Keratinocyte (primary cell): ENCODE results near the gene CCN2. TPM values are rescaled to one million over a fixed set of nuclear protein-coding genes. Genes with fewer than 3 reads are reported as not detected.

Experiments
- DNase-seq: peaks from one replicate; pipeline ENCODE4 v3.0.0-alpha.2; 2011; ENCODE audit warnings: low read depth, missing footprints, low spot score
- FAIRE-seq: peaks from 2 replicates; lab custom pipeline; 2011; peaks lifted over from hg19 to GRCh38; lab: Jason Lieb, UNC
- H2AFZ ChIP-seq: 2 replicates; pipeline ENCODE4 v1.6.0; 2012; ENCODE audit warnings: low read length, control low read depth, inconsistent platforms; ENCODE audit not compliant: control insufficient read depth
- H3K27ac ChIP-seq: 2 replicates; pipeline ENCODE4 v1.5.1; 2011; ENCODE audit warnings: low read length; ENCODE audit not compliant: control insufficient read depth, insufficient read depth
- H3K27me3 ChIP-seq: 3 replicates; pipeline ENCODE4 v1.6.0; 2011; ENCODE audit warnings: low read length; ENCODE audit not compliant: control insufficient read depth, insufficient read depth; ENCODE audit errors: extremely low read depth
- H3K36me3 ChIP-seq, 2 experiments: 2 replicates in 1 of 2; 3 replicates in 1 of 2; pipeline ENCODE4 v1.5.1; 2011; ENCODE audit warnings: low read length in 2 of 2, mild to moderate bottlenecking in 1 of 2; ENCODE audit not compliant: control insufficient read depth in 2 of 2, insufficient read depth in 2 of 2; ENCODE audit errors: extremely low read depth in 1 of 2
- H3K4me1 ChIP-seq: 3 replicates; pipeline ENCODE4 v1.5.1; 2011; ENCODE audit warnings: low read length; ENCODE audit not compliant: control insufficient read depth, insufficient read depth; ENCODE audit errors: extremely low read depth
- H3K4me2 ChIP-seq: 3 replicates; pipeline ENCODE4 v1.6.0; 2011; ENCODE audit warnings: low read depth, low read length; ENCODE audit not compliant: control insufficient read depth, insufficient read depth; ENCODE audit errors: extremely low read depth
- H3K4me3 ChIP-seq, 3 experiments: fragments of 200-600 bp in 1 of 3; sonication (generic) in 1 of 3; 2 replicates in 2 of 3; 3 replicates in 1 of 3; pipeline ENCODE4 v1.5.1; 2011 to 2016; ENCODE audit warnings: low read length in 3 of 3, mild to moderate bottlenecking in 3 of 3, control low read depth in 2 of 3, inconsistent platforms in 1 of 3, low read depth in 1 of 3, mixed read lengths in 1 of 3, mixed run types in 1 of 3, moderate library complexity in 1 of 3; ENCODE audit not compliant: control insufficient read depth in 2 of 3, insufficient read depth in 2 of 3; ENCODE audit errors: extremely low read depth in 1 of 3
- H3K79me2 ChIP-seq: 2 replicates; pipeline ENCODE4 v1.6.0; 2012; ENCODE audit warnings: low read length; ENCODE audit not compliant: control insufficient read depth, insufficient read depth
- H3K9ac ChIP-seq: 3 replicates; pipeline ENCODE4 v1.6.0; 2011; ENCODE audit warnings: low read length; ENCODE audit not compliant: control insufficient read depth, insufficient read depth; ENCODE audit errors: extremely low read depth
- H3K9me1 ChIP-seq: 3 replicates; pipeline ENCODE4 v1.6.0; 2011; ENCODE audit warnings: low read length; ENCODE audit not compliant: control insufficient read depth, insufficient read depth; ENCODE audit errors: extremely low read depth
- H3K9me3 ChIP-seq: 2 replicates; pipeline ENCODE4 v1.5.1; 2012; ENCODE audit warnings: low read depth, low read length; ENCODE audit not compliant: control insufficient read depth
- H4K20me1 ChIP-seq: 3 replicates; pipeline ENCODE4 v1.6.0; 2011; ENCODE audit warnings: low read length; ENCODE audit not compliant: control insufficient read depth, insufficient read depth; ENCODE audit errors: extremely low read depth
- CTCF ChIP-seq, 3 experiments: IDR thresholded peaks in 1 of 3; conservative IDR thresholded peaks in 1 of 3; optimal IDR thresholded peaks in 1 of 3; 2 replicates in 2 of 3; 3 replicates in 1 of 3; pipeline versions ENCODE3 to v1.5.1; 2011; ENCODE audit warnings: low read length in 3 of 3, mild to moderate bottlenecking in 3 of 3, moderate library complexity in 2 of 3, control low read depth in 1 of 3, inconsistent platforms in 1 of 3; ENCODE audit not compliant: insufficient read depth in 2 of 3; ENCODE audit errors: extremely low read depth in 1 of 3
- EZH2 ChIP-seq: IDR thresholded peaks from one replicate; pipeline ENCODE4 v1.6.1; 2012; ENCODE audit warnings: inconsistent platforms, mild to moderate bottlenecking, low read length, moderate library complexity
- dilution Hi-C: fragments of 300-500 bp; cut with MboI; formaldehyde crosslinking; loops from one replicate; pipeline ENCODE4 v1.7.0; 2020; ENCODE audit warnings: low sequenced_read_pairs; ENCODE audit not compliant: extremely low pct_ligation_motif_present
- polyA plus RNA-seq, 5 experiments: library from polyadenylated mRNA; depleted of rRNA in 3 of 5; stranded (reverse) in 3 of 5; stranded (forward) in 1 of 5; unstranded in 1 of 5; fragments of >200 nt; gene quantifications; 1 replicate in 1 of 5; 2 replicates in 3 of 5; 3 replicates in 1 of 5; pipeline versions ENCODE4 v1.2.1 to v1.2.3, GENCODE V29; 2011 to 2012; ENCODE audit warnings: missing spikeins in 2 of 5, low read depth in 1 of 5, low replicate concordance in 1 of 5

CCN2 gene
- polyA plus RNA-seq, 1 donor (not counting 4 experiments of a cell fraction or from before 2014, with no cell fraction given): 78.2 TPM

GRCh38 chr6:131980791-131981623 is 29.8 kb upstream of the CCN2 start:
- Histone ChIP-seq H3K27me3 (no peaks in the 10 kb centered on the region), H3K4me3 (no peak overlapping the region), H3K9me3 (no peaks in the 10 kb centered on the region), H4K20me1 (no peaks in the 10 kb centered on the region), H3K27ac (no peak overlapping the region), H2AFZ (no peak overlapping the region), H3K4me2 (no peak overlapping the region), H3K9ac (no peak overlapping the region), H3K4me1 (no peaks in the 10 kb centered on the region), H3K36me3 (no peaks in the 10 kb centered on the region), H3K79me2 (no peaks in the 10 kb centered on the region), H3K9me1 (no peaks in the 10 kb centered on the region)
- dilution Hi-C loops: no loop called here
- DNase-seq (no peak), FAIRE-seq (no peak)
- TF ChIP-seq CTCF (optimal IDR thresholded peaks at IDR 0.05 in 1 of 3, IDR thresholded peaks at IDR 0.05 in 1 of 3, conservative IDR thresholded peaks at IDR 0.05 in 1 of 3; ENCODE audit: extremely low read depth in 1 of 3, insufficient read depth in 2 of 3, low read length in 3 of 3) (no peak), EZH2 (no peak)

- DNase-seq (no peak), FAIRE-seq (no peak)
- Histone ChIP-seq H3K79me2 (no peaks in the 10 kb centered on the region), H3K4me1 (no peaks in the 10 kb centered on the region), H3K9me3 (no peaks in the 10 kb centered on the region), H3K36me3 (no peaks in the 10 kb centered on the region), H3K9me1 (no peaks in the 10 kb centered on the region), H3K4me3 (no peak overlapping the region), H3K27me3 (no peaks in the 10 kb centered on the region), H4K20me1 (no peaks in the 10 kb centered on the region), H3K27ac (no peak overlapping the region), H3K9ac (no peak overlapping the region), H3K4me2 (no peak overlapping the region), H2AFZ (no peak overlapping the region)
- dilution Hi-C loops: no loop called here
- no peak for TF ChIP-seq CTCF (optimal IDR thresholded peaks at IDR 0.05 in 1 of 3, IDR thresholded peaks at IDR 0.05 in 1 of 3, conservative IDR thresholded peaks at IDR 0.05 in 1 of 3; ENCODE audit: extremely low read depth in 1 of 3, insufficient read depth in 2 of 3, low read length in 3 of 3)
- no peak for TF ChIP-seq EZH2
Measured at GRCh38 chr6:131980338-131980790, 29.2 kb upstream of the CCN2 start.
